Activated CD4-positive, CD25-positive, alpha-beta regulatory T cell (primary cell): ENCODE data around the gene VMP1.
"Not testable (repeated sequence)": the region's sequence is repeated elsewhere in the genome, so short reads cannot be mapped to it uniquely, and the experiment has no call there.

Source experiments
- DNase-seq, 4 experiments: peaks; one replicate each; lab custom pipeline; 2025; lab: John Stamatoyannopoulos, UW

The VMP1 gene

DNA sequence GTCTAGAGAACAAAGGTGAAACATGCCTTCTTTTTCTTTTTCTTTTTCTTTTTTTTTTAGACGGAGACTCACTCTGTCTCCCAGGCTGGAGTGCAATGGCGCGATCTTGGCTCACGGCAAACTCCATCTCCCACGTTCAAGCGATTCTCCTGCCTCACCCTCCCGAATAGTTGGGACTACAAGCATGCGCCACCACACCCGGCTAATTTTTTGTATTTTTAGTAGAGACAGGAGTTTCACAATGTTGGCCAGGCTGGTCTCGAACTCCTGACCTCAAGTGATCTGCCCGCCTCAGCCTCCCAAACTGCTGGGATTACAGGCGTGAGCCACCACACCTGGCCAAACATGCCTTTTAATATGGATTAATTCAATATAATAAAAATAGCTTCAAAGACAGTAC lies 47.6 kb downstream of the VMP1 start:
- DNase-seq, result not testable (repeated sequence)

DNA sequence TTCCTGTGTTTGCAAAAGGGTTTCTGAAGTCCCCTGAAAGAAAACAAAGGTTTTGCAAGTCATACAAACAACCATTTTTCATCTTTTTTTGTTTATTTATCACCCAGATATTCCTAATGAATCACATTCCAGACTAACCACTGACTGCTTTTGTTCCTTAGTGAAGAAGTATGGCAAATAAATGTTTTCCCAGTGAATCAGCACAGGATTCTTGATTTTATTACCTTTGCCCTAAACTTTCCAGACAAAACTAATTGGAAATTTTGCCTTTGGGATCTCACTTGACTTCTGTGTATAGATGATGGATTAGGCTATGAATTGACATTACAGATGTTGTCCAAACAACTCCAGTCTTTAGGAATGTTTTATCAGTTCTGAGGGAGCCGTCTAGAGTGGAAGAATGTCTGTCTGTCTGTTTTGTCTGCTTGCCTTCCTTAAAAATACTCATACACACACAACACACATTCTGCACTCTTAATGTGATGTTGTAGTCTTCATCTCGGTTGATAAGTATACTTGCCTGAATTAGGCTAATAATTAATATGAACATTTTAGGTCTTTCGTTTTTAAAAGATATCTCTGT lies 48.9 kb downstream of the VMP1 start:
- no peak for DNase-seq

DNA sequence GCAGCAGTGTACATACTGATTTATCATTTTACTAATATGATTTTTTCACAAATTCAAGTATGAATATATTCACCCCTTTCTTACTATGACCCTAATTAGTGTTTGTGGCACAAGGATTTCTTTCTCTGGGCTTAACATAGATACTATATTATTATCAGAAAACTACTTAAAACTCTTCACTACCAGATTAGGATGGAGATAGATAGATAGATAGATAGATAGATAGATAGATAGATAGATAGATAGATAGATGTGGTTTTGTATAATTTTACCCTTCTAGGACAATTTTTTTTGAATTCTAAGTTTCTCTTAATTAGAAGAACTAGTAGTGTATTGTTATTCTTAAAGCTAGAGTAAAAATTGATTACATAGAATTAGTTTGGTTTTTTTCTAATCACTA lies 49.6 kb downstream of the VMP1 start:
- no peak for DNase-seq

DNA sequence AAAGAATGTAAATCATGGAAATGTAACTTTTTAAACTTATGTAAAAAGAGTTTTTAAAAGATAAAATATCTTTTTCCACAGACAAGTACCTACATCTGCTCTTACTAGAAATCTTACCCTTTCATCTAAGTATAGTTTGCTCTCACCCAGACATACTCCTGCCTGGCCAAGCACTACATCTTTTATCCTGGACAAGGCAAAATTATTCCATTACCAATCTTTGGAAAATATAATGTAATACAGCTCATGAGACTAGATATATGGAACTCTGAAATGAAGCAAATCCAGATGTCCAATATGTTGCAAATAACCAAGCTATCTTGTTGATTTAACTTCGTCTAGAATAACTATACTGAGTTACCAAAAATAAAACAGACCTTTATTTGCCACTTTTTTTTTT lies 50.0 kb downstream of the VMP1 start:
- no peak for DNase-seq

DNA sequence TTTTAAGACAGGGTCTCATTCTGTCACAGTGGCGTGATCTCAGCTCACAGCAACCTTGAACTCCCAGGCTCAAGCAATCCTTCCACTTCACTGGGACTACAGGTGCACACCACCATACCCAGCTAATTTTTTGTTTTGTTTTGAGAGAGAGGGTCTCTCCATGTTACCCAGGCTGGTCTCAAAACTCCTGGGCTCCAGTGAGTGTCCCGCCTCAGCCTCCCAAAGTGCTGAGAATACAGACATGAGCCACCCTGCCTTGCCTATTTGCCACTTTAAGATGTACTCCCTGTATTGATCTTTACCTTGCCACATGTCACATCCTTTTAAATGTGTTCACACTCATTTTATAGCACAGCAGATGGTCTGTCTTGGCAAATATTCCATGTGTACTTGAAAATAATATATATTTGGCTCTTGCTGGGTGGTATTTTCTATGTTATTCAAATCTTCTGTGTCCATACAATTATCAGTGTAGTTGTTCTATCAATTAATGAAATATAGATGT lies 50.5 kb downstream of the VMP1 start:
- DNase-seq, result no peak

DNA sequence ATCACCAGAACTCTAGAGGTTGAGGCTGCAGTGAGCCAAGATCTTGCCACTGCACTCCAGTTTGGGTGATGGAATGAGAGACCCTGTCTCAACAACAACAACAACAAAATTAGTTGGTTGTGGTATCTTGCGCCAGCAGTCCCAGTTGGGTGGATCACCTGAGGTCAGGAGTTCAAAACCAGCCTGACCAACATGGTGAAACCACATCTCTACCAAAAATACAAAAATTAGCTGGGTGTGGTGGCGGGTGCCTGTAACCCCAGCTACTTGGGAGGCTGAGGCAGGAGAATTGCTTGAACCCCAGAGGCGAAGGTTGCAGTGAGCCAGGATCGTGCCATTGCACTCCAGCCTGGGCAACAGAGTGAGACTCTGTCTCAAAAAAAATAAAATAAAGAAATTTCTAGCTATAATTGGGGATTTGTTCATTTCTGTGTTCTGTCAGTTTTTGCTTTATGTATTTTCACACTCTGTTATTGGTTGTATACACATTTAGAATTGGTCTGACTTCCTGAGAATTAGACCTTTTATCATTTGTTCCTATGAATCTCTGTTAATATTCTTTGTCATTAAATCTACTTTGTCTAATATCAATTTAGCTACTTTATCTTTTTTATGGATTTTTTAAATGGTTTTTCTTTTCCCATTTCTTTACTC lies 51.7 kb downstream of the VMP1 start:
- DNase-seq, result not testable (repeated sequence)

DNA sequence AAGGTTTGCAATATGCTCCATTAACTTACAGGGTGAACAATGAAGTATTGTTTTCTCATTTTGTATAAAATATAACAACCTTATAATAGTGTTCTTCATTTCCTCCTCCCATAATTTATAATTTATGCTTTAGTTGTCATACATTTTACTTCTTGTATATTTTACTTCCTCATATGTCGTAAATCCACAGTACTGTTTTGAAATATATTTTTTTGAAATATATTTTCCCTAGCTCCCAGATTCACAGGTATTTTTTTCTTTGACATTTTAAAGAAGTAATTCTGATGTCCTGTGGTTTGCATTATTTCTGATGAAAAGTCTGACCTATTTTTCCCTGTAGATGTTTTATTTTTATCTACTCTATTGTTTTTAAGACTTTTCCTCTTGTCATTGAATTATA lies 52.7 kb downstream of the VMP1 start:
- no peak for DNase-seq

DNA sequence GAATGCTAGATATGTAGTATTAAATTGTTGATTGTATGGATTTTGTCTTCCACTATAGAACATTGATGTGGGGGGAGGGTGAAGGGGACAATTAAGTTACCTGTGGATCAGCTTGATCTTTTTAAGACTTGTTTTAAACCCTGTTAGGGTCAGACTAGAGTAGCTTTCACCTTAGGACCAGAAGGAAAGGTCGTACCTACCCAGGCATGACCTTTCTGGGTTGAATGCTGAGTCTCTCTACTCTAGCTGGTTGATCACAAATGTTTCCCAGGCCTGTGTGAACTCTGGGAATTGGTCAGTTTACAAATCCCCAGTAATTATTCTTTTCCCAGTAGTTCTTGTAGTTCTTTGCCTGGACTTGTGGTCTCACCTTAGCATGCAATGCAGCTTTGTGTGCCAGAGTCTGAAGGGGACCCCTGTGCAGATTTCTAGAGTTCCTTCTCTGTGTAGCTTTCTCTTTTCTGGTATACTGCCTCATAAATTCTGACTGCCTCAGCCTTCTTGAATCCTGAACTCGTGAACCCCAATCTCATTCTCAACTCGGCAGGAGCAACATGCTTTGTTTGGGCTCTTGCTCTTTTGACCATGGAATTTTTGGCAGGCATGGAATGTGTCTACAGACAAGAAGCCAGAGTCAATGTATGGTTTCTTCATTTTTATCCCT lies 54.1 kb downstream of the VMP1 start:
- no peak for DNase-seq

DNA sequence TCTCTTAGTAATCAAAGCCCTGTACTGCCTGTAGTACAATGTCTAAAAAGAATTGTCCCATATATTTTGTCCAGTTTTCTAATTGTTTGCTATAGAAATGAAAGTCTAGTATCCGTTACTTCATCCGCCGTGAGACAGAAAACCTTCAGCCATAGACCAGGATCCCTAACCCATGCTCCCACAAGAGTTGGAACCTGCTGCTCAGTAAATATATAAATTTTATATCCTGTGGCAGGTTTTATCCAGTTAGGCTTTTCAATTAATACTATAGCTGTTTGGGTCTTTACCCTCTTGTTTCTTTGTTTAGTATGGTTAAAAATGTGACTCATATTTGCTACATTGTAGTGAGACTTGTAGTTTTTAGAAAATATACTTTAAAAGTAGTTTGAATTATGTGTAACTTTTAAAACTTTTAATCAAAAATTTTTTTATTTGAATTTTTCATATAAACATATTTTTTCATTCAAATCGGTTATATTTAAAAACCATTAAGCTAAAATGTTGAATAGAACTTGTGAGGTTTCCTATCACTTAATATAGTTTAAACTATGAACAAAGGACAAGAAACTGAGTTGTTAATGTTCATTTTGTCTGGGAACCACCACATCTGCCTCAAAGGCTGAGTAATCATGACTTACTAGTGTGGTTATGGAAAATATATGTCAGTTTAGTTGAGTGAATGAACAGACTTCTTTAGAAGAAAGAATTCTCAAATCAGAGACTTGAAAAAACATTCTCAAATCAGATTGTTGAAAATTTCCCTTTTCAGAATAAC lies 54.8 kb downstream of the VMP1 start:
- DNase-seq, result no peak

DNA sequence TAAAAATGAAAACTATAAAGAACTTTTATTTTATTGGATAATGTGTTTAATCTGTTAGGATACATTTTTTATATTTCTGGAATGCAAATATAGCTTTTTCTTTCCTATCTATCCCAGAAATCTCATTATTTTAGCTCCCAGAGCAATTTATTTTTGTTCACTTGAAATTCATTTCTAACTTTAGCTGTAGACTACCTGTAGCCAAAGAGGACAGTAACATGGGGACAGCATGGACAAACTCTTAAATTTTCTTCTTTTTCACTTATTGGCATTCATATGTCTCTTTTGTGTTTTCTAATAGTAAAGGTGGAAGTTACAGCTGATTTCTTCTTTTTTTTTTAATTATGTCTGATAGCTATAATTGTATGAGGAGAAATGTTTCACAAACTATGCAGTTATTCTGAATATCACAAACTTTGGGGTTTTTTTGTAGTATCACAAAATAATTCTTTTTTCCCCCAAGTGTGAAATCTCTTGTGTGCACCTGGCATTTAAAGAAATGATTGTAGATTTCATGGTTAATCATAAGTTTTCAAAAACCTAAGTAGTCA lies 55.4 kb downstream of the VMP1 start:
- no peak for DNase-seq

DNA sequence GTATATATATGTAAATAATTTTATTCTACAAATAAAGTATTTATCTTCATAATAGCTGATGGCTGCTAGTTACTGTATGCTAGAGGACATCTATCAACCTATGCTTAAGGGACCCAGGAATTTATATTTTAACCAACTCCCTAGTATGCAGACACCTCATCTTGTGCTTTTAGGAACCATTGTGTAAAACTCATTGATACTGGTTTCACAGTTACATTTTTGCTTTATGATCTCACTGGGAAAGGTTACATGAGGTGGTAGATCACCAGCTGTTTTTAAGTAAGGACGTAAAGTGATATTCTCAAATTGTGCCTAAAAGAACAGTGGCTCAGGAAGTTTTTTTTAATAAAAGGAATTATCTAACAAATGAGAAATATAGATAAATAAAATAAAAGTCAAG lies 56.4 kb downstream of the VMP1 start:
- no peak for DNase-seq

DNA sequence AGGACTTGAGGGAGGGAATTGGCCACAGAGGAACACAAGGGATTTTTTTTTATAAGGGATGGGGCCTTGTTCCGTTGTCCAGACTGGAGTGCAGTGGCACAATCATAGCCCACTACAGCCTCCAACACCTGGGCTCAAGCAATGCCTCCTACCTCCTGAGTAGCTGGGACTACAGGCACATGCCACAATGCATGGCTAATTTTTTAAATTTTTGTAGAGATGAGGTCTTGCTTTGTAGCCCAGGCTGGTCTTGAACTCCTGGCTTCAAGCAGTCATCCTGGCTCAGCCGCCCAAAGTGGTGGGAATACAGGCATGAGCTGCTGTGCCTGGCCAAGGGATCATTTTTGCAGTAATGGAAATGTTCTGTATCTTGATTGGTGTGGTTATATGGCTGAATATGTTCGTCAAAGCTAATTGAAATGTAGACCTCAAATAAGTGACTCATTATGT lies 56.9 kb downstream of the VMP1 start:
- no peak for DNase-seq

DNA sequence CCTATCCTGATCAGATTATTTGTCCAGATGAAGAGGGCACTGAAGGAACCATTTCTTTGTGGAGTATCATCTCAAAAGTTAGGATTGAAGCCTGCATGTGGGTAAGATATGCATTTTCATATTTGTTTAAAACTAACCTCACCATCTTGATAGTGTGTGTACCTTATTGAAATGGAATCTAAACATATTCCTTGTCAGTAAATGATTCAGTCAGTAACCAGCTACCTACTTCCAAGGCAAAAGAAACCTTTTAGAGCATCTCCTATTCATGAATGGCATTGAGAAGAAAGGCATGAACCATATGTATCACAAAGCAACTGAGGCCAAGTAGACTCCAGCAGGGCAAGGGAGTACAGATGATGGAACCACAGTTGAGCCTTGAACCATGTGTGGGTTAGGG lies 57.6 kb downstream of the VMP1 start:
- DNase-seq, result no peak

DNA sequence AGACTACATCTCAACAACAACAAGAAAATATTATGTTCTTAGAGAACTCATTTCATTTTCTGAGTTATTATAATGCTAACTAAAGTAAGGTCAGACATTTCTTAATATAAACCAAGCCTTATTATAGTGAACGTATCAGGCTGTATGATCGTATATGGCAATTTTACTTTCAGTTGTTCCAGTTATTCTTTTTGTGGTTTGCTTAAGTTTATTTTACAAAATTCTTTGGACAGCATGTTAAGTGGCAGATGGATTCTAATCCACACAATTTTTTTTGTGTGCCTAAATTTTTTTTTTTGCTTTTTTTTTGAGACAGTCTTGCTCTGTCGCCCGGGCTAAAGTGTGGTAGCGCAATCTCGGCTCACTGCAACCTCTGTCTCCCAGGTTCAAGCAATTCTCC lies 59.0 kb downstream of the VMP1 start:
- no peak for DNase-seq

DNA sequence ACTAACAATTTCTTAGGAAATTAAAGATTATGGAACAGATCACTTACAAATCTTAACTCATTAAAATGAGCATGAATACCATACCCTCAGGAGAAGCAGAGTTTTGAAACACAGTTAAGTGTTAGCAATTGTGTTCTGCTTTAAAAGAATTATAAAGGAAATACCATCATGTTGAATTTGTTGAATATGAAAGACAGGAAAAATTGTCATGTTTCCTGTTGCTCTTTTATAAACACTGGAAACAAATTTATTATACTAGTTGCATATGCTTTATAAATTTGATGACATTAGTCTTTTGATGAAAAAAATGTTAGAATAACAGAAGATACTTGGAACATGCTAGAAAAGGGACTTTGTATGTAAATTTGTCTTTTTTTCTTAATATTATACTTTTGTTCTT lies 59.7 kb downstream of the VMP1 start:
- no peak for DNase-seq

DNA sequence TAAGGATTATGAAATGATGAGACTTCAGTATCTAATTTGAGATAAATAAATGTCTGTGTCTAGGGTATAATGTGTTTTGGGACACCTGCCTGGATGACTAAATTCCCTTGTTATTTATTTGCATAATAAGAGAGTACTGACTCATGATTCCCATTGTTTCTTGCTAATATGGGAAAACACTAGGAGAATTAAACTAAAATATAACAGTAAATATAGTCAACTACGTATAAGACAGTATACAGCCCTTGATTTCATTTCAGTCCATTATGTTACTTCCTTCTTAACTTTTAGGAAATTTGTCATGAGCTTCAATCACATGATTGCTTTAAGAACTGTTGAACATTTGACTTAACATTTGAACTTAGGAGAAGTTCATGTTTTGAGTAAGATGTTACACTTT lies 62.4 kb downstream of the VMP1 start:
- DNase-seq, result no peak

DNA sequence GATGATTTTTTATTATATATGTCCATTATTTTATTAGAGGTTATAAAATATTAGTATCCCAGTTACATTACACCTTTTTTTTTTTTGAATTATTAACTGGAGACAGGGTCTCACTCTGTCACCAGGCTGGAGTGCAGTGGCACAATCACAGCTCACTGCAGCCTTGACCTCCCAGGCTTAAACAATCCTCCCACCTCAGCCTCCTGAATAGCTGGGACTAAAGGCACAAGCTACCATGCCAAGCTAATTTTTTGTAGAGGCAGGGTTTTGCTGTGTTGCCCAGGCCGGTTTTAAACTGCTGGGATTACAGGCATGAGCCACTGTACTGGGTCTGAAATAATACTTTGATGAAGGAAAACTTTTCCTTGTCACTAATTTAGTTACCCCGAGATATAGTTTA lies 63.6 kb downstream of the VMP1 start:
- DNase-seq, result no peak

DNA sequence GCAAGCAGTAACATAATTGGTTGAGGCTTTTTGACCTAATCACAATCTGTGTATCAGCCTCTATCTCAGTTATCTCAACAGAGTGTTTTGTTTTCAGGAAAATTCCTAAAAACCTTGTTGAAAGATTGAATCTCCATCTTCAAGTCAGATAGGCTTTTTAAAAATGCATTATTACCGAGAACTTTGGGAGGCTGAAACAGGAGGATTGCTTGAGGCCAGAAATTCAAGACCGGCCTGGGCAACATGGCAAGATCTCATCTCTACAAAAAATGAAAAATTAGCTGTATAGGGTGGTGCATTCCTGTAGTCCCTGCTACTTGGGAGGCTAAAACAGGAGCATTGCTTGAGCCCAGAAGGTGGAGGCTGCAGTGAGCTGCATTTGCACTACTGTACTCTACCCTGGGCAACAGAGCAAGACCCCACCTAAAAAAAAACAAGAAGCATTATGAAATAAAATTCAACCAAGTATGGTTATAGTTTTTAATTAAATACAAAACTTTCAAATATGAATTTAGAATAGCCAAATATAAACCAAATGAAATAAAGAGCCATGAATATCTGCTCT lies 68.4 kb downstream of the VMP1 start:
- DNase-seq, result no peak

DNA sequence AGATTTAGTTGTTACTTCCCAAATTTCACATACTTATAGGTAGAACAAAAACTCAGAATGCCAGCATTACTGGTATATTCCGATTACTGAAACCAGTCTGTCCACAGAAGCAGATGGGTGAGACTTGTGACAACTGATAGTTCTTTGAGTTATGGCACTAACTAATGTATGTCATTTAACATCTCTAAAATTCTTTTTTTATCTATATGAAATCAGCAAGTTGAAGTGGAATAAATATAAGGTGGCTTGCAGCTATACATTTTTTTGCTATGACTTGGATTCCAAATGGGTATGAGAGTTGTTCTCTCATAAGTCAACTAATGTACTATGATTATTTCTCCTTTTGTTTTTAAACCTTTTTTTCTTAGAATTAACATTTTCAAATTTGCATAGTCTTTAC lies 69.1 kb downstream of the VMP1 start:
- DNase-seq, result no peak

DNA sequence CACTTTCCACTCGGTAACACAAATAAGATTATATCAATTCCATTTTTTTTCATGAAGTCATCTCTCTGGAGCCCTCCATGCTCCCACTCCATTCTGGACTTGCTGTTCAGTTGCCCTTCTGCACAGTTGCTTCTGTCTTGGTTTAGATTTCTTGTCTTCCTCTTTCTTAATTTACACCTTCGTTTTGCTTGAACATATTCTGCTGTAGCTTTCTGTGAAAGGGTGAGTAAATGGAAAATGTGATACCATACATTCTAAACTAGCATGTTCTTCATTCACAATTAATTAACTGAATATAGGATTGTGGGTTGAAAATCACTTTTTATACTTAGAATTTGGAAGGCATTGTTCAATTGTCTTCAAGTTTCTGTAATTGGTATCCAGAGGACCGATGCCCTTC lies 69.6 kb downstream of the VMP1 start:
- DNase-seq, result no peak

DNA sequence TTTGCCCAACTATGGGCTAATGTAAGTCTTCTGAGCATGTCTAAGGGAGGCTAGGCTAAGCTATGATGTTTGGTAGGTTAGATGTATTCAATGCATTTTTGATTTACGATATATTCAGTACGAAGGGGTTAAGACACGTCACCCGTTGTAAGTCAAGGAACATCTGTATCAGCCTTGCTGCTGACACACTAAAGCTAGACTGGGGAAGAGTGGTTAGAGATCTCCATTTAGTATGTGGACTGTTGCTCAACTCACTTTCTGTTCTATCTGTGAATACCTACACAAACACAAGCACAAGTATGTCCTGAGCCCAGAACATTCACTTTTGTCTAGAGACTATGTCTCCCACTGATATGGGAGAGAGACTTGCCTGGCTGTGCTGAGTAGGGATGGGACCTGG lies 71.5 kb downstream of the VMP1 start:
- no peak for DNase-seq

DNA sequence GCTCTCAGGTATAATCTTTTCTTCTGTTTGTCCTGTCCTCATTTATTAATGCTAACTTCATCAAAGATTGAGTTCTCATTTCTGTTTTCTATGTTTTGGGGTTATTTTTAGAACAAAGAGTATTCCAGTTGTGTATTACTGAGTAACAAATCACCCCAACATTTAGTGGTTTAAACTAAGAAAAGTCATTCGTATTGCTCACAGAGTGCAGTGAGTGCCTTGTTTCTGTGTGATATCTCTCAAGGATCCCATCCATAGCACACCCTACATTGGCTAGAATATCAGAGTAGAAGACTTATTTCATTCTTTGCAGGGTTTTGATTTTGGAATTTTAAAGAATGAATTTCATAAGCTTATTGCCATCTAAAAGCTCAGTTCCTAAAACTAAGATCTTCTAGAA lies 72.1 kb downstream of the VMP1 start:
- DNase-seq, result no peak
